ENCODE results near the gene PTPRD. TPM values are rescaled to one million over a fixed set of nuclear protein-coding genes. Genes with fewer than 3 reads are reported as not detected.

PTPRD gene
- total and polyA plus RNA-seq, 5 donors from 2014 or later = 0.47 TPM; not detected in 4

DNA sequence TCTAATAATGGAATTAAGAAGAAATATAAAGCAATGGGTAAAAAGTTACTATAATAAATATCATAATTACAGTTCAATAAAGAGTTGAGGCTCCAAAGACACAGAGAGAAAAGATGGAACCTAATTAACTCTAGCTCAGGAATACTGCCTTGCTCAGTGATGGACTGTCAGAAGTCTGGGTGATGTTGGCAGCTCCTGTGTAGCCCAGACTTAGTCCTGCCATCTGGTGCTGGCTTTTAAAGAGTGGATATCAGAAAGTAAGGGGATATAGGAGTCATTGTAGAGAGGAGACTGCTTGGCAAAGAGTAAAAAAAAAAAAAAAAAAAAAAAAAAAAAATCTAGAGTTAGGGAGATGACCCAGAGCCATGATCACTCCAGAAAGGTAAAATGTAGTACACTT lies 2261.4 kb downstream of the PTPRD start:
- Mint-ChIP-seq H3K4me3 (no peak overlapping the region), H3K4me1 (peaks cover 0 to 5% (median 0%) of the 10 kb centered on the region in 4 donors), H3K36me3 (no peaks in the 10 kb centered on the region), H3K27me3 (no peaks in the 10 kb centered on the region), H3K9me3 (peaks cover 0 to 8% (median 0%) of the 10 kb centered on the region in 7 donors), H3K27ac (no peak overlapping the region)
- Histone ChIP-seq H3K27ac (ENCODE audit: insufficient read depth, low read length, poor library complexity, severe bottlenecking) (no peak overlapping the region), H3K36me3 (ENCODE audit: control insufficient read depth, insufficient read depth, low read length) (no peaks in the 10 kb centered on the region), H3K9me3 (ENCODE audit: control insufficient read depth in 2 of 2, low read length in 2 of 2) (no peaks in the 10 kb centered on the region), H3K4me1 (ENCODE audit: control insufficient read depth, insufficient read depth, low read length, poor library complexity, severe bottlenecking) (no peaks in the 10 kb centered on the region), H3K4me3 (ENCODE audit: low read depth, low read length) (no peak overlapping the region), H3K27me3 (ENCODE audit: control insufficient read depth, insufficient read depth, low read length) (no peaks in the 10 kb centered on the region)
- no peak for DNase-seq
- no peak for ATAC-seq (ENCODE audit: low read depth in 2 of 2)

DNA sequence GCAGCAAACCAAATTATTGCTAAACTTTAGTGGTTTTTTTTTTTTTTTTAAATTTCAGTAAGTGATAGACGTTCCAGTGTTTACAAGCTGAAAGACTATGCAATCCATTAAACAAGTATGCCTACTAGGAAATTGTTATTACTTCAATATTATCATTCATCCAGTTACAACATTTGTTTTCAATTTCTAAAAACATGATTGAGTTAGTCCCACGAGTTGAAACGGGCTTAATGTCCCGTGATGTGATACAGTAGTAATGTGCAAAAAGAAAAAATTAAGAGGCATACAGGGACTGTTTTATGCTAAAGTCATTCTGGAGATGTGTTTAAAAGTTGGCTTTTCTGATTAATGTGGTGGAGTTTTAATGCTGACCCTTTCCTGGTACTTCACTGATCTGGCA lies 2262.9 kb downstream of the PTPRD start:
- H3K4me3 Mint-ChIP-seq = no peak overlapping the region
- no peaks in the 10 kb centered on the region for H3K36me3 ChIP-seq (ENCODE audit: control insufficient read depth, insufficient read depth, low read length)
- ATAC-seq (ENCODE audit: low read depth in 2 of 2) = no peak

DNA sequence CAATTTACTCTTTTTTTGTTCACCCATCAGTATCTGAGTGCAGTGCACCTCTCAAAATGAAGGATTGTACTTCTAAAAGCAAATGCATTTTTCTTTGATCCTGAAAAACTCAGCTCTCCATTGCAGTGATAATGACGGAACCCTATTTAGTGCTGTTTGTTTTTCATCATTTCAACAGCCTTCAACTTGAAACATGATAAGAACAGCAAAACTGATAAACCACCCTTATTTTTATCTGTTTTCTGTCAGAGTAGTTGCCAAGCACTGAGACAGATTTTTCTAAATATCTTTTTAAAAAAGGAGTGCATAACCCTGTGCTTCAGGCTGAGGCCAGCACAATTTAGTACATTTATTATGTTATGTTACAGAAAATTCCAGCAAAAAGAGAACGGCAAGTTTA lies 2263.4 kb downstream of the PTPRD start:
- Histone ChIP-seq H3K9me3 (ENCODE audit: control insufficient read depth in 2 of 2, low read length in 2 of 2) (no peaks in the 10 kb centered on the region), H3K4me1 (ENCODE audit: control insufficient read depth, insufficient read depth, low read length, poor library complexity, severe bottlenecking) (no peaks in the 10 kb centered on the region), H3K4me3 (ENCODE audit: low read depth, low read length) (no peak overlapping the region), H3K27ac (ENCODE audit: insufficient read depth, low read length, poor library complexity, severe bottlenecking) (no peak overlapping the region), H3K27me3 (ENCODE audit: control insufficient read depth, insufficient read depth, low read length) (no peaks in the 10 kb centered on the region), H3K36me3 (ENCODE audit: control insufficient read depth, insufficient read depth, low read length) (no peaks in the 10 kb centered on the region)
- Mint-ChIP-seq H3K9me3 (peaks cover 0 to 8% (median 0%) of the 10 kb centered on the region in 7 donors), H3K27ac (no peak overlapping the region), H3K36me3 (no peaks in the 10 kb centered on the region), H3K4me1 (peaks cover 0 to 5% (median 0%) of the 10 kb centered on the region in 4 donors), H3K27me3 (no peaks in the 10 kb centered on the region), H3K4me3 (no peak overlapping the region)
- DNase-seq (no peak), ATAC-seq (ENCODE audit: low read depth in 2 of 2) (no peak)

More for the DNA sequence above, 2262.9 kb downstream of the PTPRD start:
- no peaks in the 10 kb centered on the region for H3K27me3 Mint-ChIP-seq
- no peak overlapping the region for H3K27ac Mint-ChIP-seq
- no peaks in the 10 kb centered on the region for H3K36me3 Mint-ChIP-seq
- Histone ChIP-seq H3K27me3 (ENCODE audit: control insufficient read depth, insufficient read depth, low read length) (no peaks in the 10 kb centered on the region), H3K4me1 (ENCODE audit: control insufficient read depth, insufficient read depth, low read length, poor library complexity, severe bottlenecking) (no peaks in the 10 kb centered on the region), H3K27ac (ENCODE audit: insufficient read depth, low read length, poor library complexity, severe bottlenecking) (no peak overlapping the region), H3K4me3 (ENCODE audit: low read depth, low read length) (no peak overlapping the region), H3K9me3 (ENCODE audit: control insufficient read depth in 2 of 2, low read length in 2 of 2) (no peaks in the 10 kb centered on the region)
- DNase-seq = no peak
- peaks cover 0 to 8% (median 0%) of the 10 kb centered on the region in 7 donors for H3K9me3 Mint-ChIP-seq
- peaks cover 0 to 5% (median 0%) of the 10 kb centered on the region in 4 donors for H3K4me1 Mint-ChIP-seq

DNA sequence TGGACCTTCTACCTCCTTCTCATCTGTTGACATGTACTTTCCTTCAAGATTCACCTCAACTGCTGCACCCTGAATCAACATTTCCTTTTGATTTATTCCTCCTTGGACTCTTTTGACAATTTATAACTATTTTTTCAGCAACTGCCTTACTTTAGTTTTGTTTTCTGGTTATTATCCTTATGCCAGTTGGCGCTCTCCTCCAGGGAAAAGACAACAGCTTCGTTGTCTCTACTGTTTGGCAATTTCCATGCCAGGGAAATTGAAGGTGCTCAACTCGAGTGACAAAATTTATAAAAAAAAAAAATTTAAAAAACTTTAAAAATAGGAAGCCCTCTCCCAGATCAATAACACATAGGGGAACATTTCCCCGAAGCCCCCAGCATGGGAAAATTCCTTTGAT lies 2264.0 kb downstream of the PTPRD start:
- H3K36me3 ChIP-seq (ENCODE audit: control insufficient read depth, insufficient read depth, low read length) = no peaks in the 10 kb centered on the region
- DNase-seq = no peak
- no peaks in the 10 kb centered on the region for H3K27me3 ChIP-seq (ENCODE audit: control insufficient read depth, insufficient read depth, low read length)
- H3K9me3 ChIP-seq (ENCODE audit: control insufficient read depth in 2 of 2, low read length in 2 of 2) = no peaks in the 10 kb centered on the region
- no peaks in the 10 kb centered on the region for H3K36me3 Mint-ChIP-seq
- H3K27ac Mint-ChIP-seq = no peak overlapping the region
- no peak overlapping the region for H3K4me3 Mint-ChIP-seq
- no peak overlapping the region for H3K4me3 ChIP-seq (ENCODE audit: low read depth, low read length)
- H3K4me1 Mint-ChIP-seq = peaks cover 0 to 5% (median 0%) of the 10 kb centered on the region in 4 donors
- H3K4me1 ChIP-seq (ENCODE audit: control insufficient read depth, insufficient read depth, low read length, poor library complexity, severe bottlenecking) = no peaks in the 10 kb centered on the region
- H3K27me3 Mint-ChIP-seq = no peaks in the 10 kb centered on the region
- no peak overlapping the region for H3K27ac ChIP-seq (ENCODE audit: insufficient read depth, low read length, poor library complexity, severe bottlenecking)
- H3K9me3 Mint-ChIP-seq = peaks cover 0 to 8% (median 0%) of the 10 kb centered on the region in 7 donors
- no peak for ATAC-seq (ENCODE audit: low read depth in 2 of 2)

DNA sequence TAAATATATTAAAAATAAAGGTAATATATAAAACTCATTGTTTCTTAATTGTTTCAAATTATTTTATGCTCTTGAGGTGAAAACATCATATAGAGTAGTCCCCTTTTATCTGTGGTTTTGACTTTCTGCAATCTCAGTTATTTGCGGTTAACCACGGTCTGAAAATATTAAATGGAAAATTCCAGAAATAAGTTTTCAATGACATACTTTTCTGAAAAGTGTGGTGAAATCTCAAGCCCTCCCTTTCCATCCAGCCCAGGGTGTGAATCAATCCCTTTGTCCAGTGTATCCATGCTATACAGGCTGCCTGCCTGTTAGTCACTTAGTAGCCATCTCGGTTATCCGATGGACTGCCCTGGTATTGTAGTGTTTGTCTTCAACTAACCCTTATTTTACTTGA lies 2266.5 kb downstream of the PTPRD start:
- Histone ChIP-seq H3K4me1 (ENCODE audit: control insufficient read depth, insufficient read depth, low read length, poor library complexity, severe bottlenecking) (no peaks in the 10 kb centered on the region), H3K27ac (ENCODE audit: insufficient read depth, low read length, poor library complexity, severe bottlenecking) (no peak overlapping the region), H3K4me3 (ENCODE audit: low read depth, low read length) (no peak overlapping the region), H3K27me3 (ENCODE audit: control insufficient read depth, insufficient read depth, low read length) (no peaks in the 10 kb centered on the region), H3K36me3 (ENCODE audit: control insufficient read depth, insufficient read depth, low read length) (no peaks in the 10 kb centered on the region), H3K9me3 (ENCODE audit: control insufficient read depth in 2 of 2, low read length in 2 of 2) (no peaks in the 10 kb centered on the region)
- Mint-ChIP-seq H3K9me3 (peaks cover 0 to 4% (median 0%) of the 10 kb centered on the region in 7 donors), H3K27ac (no peak overlapping the region), H3K36me3 (no peaks in the 10 kb centered on the region), H3K27me3 (no peaks in the 10 kb centered on the region), H3K4me3 (no peak overlapping the region), H3K4me1 (peaks cover 0 to 5% (median 0%) of the 10 kb centered on the region in 4 donors)
- DNase-seq (no peak), ATAC-seq (ENCODE audit: low read depth in 2 of 2) (no peak)

DNA sequence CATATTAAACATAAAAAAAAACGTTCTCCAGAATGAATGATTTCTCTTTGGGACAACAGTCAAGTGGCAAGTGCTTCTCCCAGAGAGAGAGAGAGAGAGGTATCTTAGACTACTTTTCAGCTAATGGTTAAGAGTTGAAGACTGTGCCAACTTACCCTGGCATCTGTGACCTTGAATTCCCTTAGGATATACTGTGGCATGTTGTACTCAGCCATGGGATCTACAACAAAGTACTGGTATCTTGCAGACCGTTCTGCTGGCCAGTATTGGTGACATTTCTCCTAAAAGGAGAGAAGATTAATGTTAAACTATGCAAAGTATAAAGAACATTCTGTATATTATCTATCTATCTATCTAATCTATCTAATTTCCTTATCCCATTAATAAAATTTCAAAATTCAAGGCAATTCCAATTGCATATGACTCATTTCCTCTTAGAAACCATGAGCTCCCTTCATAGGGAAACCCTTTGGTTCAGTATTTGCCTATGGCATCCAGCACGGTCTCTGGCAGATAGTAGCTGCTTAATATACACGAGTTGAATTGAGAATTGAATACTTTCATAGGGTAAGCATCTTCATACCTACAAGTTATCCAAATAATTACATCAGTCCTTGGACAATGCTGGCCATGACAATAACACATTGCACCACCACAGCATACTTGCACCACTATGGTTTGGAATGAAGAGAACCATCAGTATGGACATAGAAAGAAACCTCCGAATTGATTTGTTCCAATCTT lies 2273.9 kb downstream of the PTPRD start:
- Mint-ChIP-seq H3K4me1 (no peaks in the 10 kb centered on the region), H3K27ac (no peak overlapping the region), H3K9me3 (peaks cover 0 to 2% (median 0%) of the 10 kb centered on the region in 7 donors), H3K36me3 (no peaks in the 10 kb centered on the region), H3K27me3 (no peaks in the 10 kb centered on the region), H3K4me3 (no peak overlapping the region)
- ATAC-seq (ENCODE audit: low read depth in 2 of 2) (no peak), DNase-seq (no peak)
- no peaks in the 10 kb centered on the region for H3K9me3 ChIP-seq (ENCODE audit: control insufficient read depth in 2 of 2, low read length in 2 of 2)
- H3K27ac ChIP-seq (ENCODE audit: insufficient read depth, low read length, poor library complexity, severe bottlenecking) = no peak overlapping the region
- H3K27me3 ChIP-seq (ENCODE audit: control insufficient read depth, insufficient read depth, low read length) = no peaks in the 10 kb centered on the region
- no peaks in the 10 kb centered on the region for H3K4me1 ChIP-seq (ENCODE audit: control insufficient read depth, insufficient read depth, low read length, poor library complexity, severe bottlenecking)
- no peaks in the 10 kb centered on the region for H3K36me3 ChIP-seq (ENCODE audit: control insufficient read depth, insufficient read depth, low read length)
- no peak overlapping the region for H3K4me3 ChIP-seq (ENCODE audit: low read depth, low read length)

DNA sequence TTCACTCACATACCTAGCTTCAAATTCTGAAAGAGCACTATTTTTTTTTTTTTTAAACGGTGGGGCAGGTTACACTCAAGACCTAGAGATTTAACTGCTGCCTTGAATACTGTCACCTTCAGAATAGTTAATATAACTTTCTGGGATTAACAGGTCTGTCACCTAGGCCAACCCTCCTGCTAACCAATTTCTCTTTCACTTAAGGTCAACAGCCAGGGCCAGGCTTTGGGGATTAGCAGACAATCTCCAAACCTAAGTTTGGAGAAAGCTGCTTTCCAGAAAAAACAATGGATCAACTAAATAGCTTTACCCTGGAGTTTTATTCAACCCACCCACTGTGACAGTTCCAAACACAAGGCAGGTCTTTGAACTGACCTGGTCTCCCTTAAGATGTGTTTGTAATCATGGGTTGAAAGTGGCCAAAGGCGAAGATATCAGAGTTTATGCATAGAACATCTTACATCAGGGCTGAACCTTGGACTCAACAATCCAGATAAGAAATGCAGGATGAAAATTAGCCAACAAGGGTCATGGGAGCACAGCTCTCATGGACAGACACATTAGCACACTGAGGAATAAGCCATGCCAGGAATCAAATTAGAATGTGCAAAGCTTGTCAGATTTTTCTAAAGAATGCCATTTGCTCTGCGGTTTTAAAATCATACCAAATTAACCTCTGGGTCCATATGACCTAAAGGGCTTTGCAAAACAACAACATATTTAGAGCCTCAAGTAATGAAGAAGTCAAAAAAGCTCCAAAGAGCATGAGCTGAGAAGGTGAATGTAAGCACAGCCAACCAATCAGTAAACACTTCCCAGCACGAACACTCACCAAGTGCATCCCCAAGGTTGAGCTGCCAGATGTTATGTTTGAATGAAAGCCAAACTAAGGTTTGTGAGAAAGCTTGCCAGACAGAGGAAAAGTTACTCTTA lies 2274.7 kb downstream of the PTPRD start:
- H3K36me3 Mint-ChIP-seq = no peaks in the 10 kb centered on the region
- no peak overlapping the region for H3K4me3 Mint-ChIP-seq
- ATAC-seq (ENCODE audit: low read depth in 2 of 2) (no peak), DNase-seq (no peak)
- H3K27ac Mint-ChIP-seq = no peak overlapping the region
- no peaks in the 10 kb centered on the region for H3K27me3 Mint-ChIP-seq
- no peak overlapping the region for H3K4me3 ChIP-seq (ENCODE audit: low read depth, low read length)
- no peaks in the 10 kb centered on the region for H3K4me1 ChIP-seq (ENCODE audit: control insufficient read depth, insufficient read depth, low read length, poor library complexity, severe bottlenecking)
- H3K9me3 ChIP-seq (ENCODE audit: control insufficient read depth in 2 of 2, low read length in 2 of 2) = no peaks in the 10 kb centered on the region
- H3K27me3 ChIP-seq (ENCODE audit: control insufficient read depth, insufficient read depth, low read length) = no peaks in the 10 kb centered on the region
- no peaks in the 10 kb centered on the region for H3K36me3 ChIP-seq (ENCODE audit: control insufficient read depth, insufficient read depth, low read length)
- no peak overlapping the region for H3K27ac ChIP-seq (ENCODE audit: insufficient read depth, low read length, poor library complexity, severe bottlenecking)
- peaks cover 0 to 2% (median 0%) of the 10 kb centered on the region in 7 donors for H3K9me3 Mint-ChIP-seq
- H3K4me1 Mint-ChIP-seq = no peaks in the 10 kb centered on the region
